K562 (cell line): ENCODE measurements around the gene IGF2R. TPM values are rescaled to one million over a fixed set of nuclear protein-coding genes. Genes with fewer than 3 reads are reported as not detected.
A peak's percentile ranks its signal among the peaks of the same experiment; 100 is the strongest.

Experiments used
- ATAC-seq: fragments of 200-7000 bp; cut with Tn5 transposase; 3 replicates; pipeline ENCODE4 v1.9.1; 2020; ENCODE audit warnings: moderate library complexity
- BruUV-seq: library from RNA; stranded (reverse); fragments of 400-500 nt; replicated peaks from 2 replicates; lab custom pipeline; 2021; lab: Mats Ljungman, UMichigan
- CTCF ChIA-PET: fragments of 300-600 bp; formaldehyde crosslinking; extraction: SDS; loops from one replicate; lab custom pipeline; 2021; ENCODE audit warnings: low intra/inter-chr PET ratio; lab: Yijun Ruan, JAX
- POLR2A ChIA-PET: fragments of 300-600, 350-650 bp; sonication (Branson Sonifier 250); formaldehyde crosslinking; extraction: SDS; loops from one replicate; lab custom pipeline; 2021; ENCODE audit warnings: antibody characterized with exemption, inconsistent platforms; lab: Yijun Ruan, JAX
- DNase-seq, 4 experiments: peaks; one replicate each; pipeline versions ENCODE4 v3.0.0 to v3.0.0-alpha.2; 2011 to 2018; ENCODE audit warnings: low spot score in 3 of 4, mixed read lengths in 3 of 4; ENCODE audit errors: extremely low read depth in 1 of 4
- FAIRE-seq: peaks from 2 replicates; lab custom pipeline; 2011; peaks lifted over from hg19 to GRCh38; lab: Jason Lieb, UNC
- H2AFZ ChIP-seq: 2 replicates; pipeline ENCODE4 v1.6.0; 2011; ENCODE audit warnings: low read depth, low read length, control low read depth, inconsistent platforms
- H3K27ac ChIP-seq: fragments of 200-600 bp; 3 replicates; pipeline ENCODE4 v1.8.0; 2011; ENCODE audit warnings: low read depth, mild to moderate bottlenecking, control low read depth, inconsistent platforms, low read length, moderate library complexity, mixed read lengths; ENCODE audit errors: extremely low read depth
- H3K27me3 ChIP-seq, 2 experiments: fragments of 300-600 bp in 1 of 2; 2 replicates in 1 of 2; 3 replicates in 1 of 2; pipeline versions ENCODE4 v1.6.0 to v1.8.0; 2011; ENCODE audit warnings: inconsistent platforms in 2 of 2, low read length in 2 of 2, mild to moderate bottlenecking in 1 of 2, mixed read lengths in 1 of 2, moderate library complexity in 1 of 2; ENCODE audit not compliant: control insufficient read depth in 2 of 2, insufficient read depth in 2 of 2
- H3K36me3 ChIP-seq: fragments of 300-600 bp; 3 replicates; pipeline ENCODE4 v1.8.0; 2011; ENCODE audit warnings: mild to moderate bottlenecking, low read length, inconsistent platforms; ENCODE audit not compliant: control insufficient read depth, insufficient read depth
- H3K4me1 ChIP-seq, 2 experiments: fragments of 200-600 bp in 1 of 2; replicated peaks in 1 of 2; 2 replicates in 1 of 2; 3 replicates in 1 of 2; pipeline versions ENCODE4 v1.5.1 to v1.8.0; 2011; ENCODE audit warnings: inconsistent platforms in 2 of 2, low read length in 2 of 2, mild to moderate bottlenecking in 1 of 2, mixed read lengths in 1 of 2, moderate library complexity in 1 of 2; ENCODE audit not compliant: control insufficient read depth in 2 of 2, insufficient read depth in 2 of 2
- H3K4me2 ChIP-seq: 2 replicates; pipeline ENCODE4 v1.6.1; 2011; ENCODE audit warnings: low read length, control low read depth, inconsistent platforms, mixed read lengths; ENCODE audit not compliant: insufficient read depth
- H3K4me3 ChIP-seq: fragments of 200-600 bp; sonication (generic), shearing (Covaris generic); 2 replicates; pipeline ENCODE4 v1.5.1; 2016; ENCODE audit warnings: control low read depth, inconsistent platforms
- H3K79me2 ChIP-seq: fragments of 200-600 bp; 3 replicates; pipeline ENCODE4 v1.8.0; 2011; ENCODE audit warnings: low read length, inconsistent platforms; ENCODE audit not compliant: control insufficient read depth, insufficient read depth
- H3K9ac ChIP-seq, 2 experiments: 2 replicates each; pipeline versions ENCODE4 v1.6.0 to v1.6.1; 2011; ENCODE audit warnings: low read depth in 2 of 2, low read length in 2 of 2, control low read depth in 1 of 2, inconsistent platforms in 1 of 2, mild to moderate bottlenecking in 1 of 2, mixed read lengths in 1 of 2; ENCODE audit not compliant: insufficient read depth in 1 of 2
- H3K9me1 ChIP-seq: one replicate; pipeline ENCODE4 v1.6.0; 2011; ENCODE audit warnings: inconsistent platforms, mild to moderate bottlenecking, low read length, moderate library complexity; ENCODE audit not compliant: control insufficient read depth, insufficient read depth
- H3K9me3 ChIP-seq: replicated peaks from 2 replicates; pipeline ENCODE4 v1.5.1; 2011; ENCODE audit warnings: low read depth, low read length, inconsistent platforms; ENCODE audit not compliant: control insufficient read depth, insufficient read depth
- H4K20me1 ChIP-seq: replicated peaks from 2 replicates; pipeline ENCODE4 v1.6.1; 2011; ENCODE audit warnings: low read length, inconsistent platforms, mixed read lengths; ENCODE audit not compliant: control insufficient read depth, insufficient read depth
- ASH1L ChIP-seq: fragments of 450-650 bp; IDR thresholded peaks from 2 replicates; pipeline ENCODE4 v1.6.1; 2018; ENCODE audit warnings: borderline replicate concordance, mild to moderate bottlenecking, low read depth; ENCODE audit not compliant: partially characterized antibody
- ETV6 ChIP-seq, 3 experiments: fragments of 150-350 bp in 1 of 3; sonication (generic) in 1 of 3; formaldehyde crosslinking in 1 of 3; IDR thresholded peaks; 2 replicates each; pipeline versions ENCODE4 v1.6.1 to v1.8.0; 2014 to 2022; ENCODE audit warnings: borderline replicate concordance in 2 of 3, low read depth in 2 of 3, antibody characterized with exemption in 1 of 3, low read length in 1 of 3, mild to moderate bottlenecking in 1 of 3, missing genetic modification reagents in 1 of 3
- HLTF ChIP-seq: fragments of 450-650 bp; IDR thresholded peaks from 2 replicates; pipeline ENCODE4 v1.6.1; 2016
- KLF10 ChIP-seq: fragments of 250-450 bp; sonication (Bioruptor Pico); IDR thresholded peaks from 2 replicates; pipeline ENCODE4 v1.6.1; 2021; ENCODE audit warnings: matching md5 sums
- LARP7 ChIP-seq: fragments of 450-650 bp; IDR thresholded peaks from 2 replicates; pipeline ENCODE4 v1.6.1; 2016
- MITF ChIP-seq: IDR thresholded peaks from 2 replicates; pipeline ENCODE4 v1.6.1; 2014; ENCODE audit warnings: antibody characterized with exemption
- MLLT1 ChIP-seq, 2 experiments: fragments of 450-650 bp; IDR thresholded peaks; 2 replicates each; pipeline ENCODE4 v1.6.1; 2016
- MTA2 ChIP-seq: fragments of 450-650 bp; IDR thresholded peaks from 2 replicates; pipeline ENCODE4 v1.6.1; 2016; ENCODE audit warnings: low read depth
- NELFE ChIP-seq: IDR thresholded peaks from 2 replicates; pipeline ENCODE4 v1.6.1; 2011; ENCODE audit warnings: mild to moderate bottlenecking; ENCODE audit not compliant: insufficient read depth, insufficient read length
- OTX1 ChIP-seq: fragments of 450-650 bp; formaldehyde crosslinking; IDR thresholded peaks from 2 replicates; pipeline ENCODE4 v1.4.0; 2022; ENCODE audit warnings: mild to moderate bottlenecking
- PCBP2 ChIP-seq: fragments of 200-400 bp; formaldehyde crosslinking; IDR thresholded peaks from 2 replicates; pipeline ENCODE4 v1.6.1; 2018; ENCODE audit warnings: low read length, low read depth, mild to moderate bottlenecking, moderate library complexity; ENCODE audit not compliant: poor library complexity, severe bottlenecking
- PHB2 ChIP-seq: fragments of 450-650 bp; IDR thresholded peaks from 2 replicates; pipeline ENCODE4 v1.6.1; 2017; ENCODE audit warnings: low read depth
- PTTG1 ChIP-seq: fragments of 450-650 bp; IDR thresholded peaks from 2 replicates; pipeline ENCODE4 v1.6.1; 2016; ENCODE audit warnings: low read depth, mild to moderate bottlenecking, missing genetic modification characterization, missing compliant biosample characterization
- SOX6 ChIP-seq: fragments of 450-650 bp; IDR thresholded peaks from 2 replicates; pipeline ENCODE4 v1.6.1; 2014; ENCODE audit warnings: mild to moderate bottlenecking
- SPI1 ChIP-seq: IDR thresholded peaks from 2 replicates; pipeline ENCODE4 v1.6.1; 2011; ENCODE audit warnings: low read depth, low read length, control low read depth, borderline replicate concordance
- SRSF9 ChIP-seq: fragments of 200-400 bp; formaldehyde crosslinking; IDR thresholded peaks from 2 replicates; pipeline ENCODE4 v1.6.1; 2017; ENCODE audit warnings: low read depth, low read length, borderline replicate concordance
- THRAP3 ChIP-seq: fragments of 450-650 bp; IDR thresholded peaks from 2 replicates; pipeline ENCODE4 v1.6.1; 2016; ENCODE audit warnings: mild to moderate bottlenecking, inconsistent platforms, borderline replicate concordance
- TRIM25 ChIP-seq: fragments of 450-650 bp; IDR thresholded peaks from 2 replicates; pipeline ENCODE4 v1.7.0; 2016; ENCODE audit warnings: borderline replicate concordance
- ZNF695 ChIP-seq: fragments of 450-650 bp; formaldehyde crosslinking; IDR thresholded peaks from 2 replicates; pipeline ENCODE4 v1.4.0; 2020; ENCODE audit warnings: mild to moderate bottlenecking, moderate library complexity
- ZSCAN32 ChIP-seq: fragments of 450-650 bp; formaldehyde crosslinking; IDR thresholded peaks from 2 replicates; pipeline ENCODE4 v1.4.0; 2020; ENCODE audit warnings: mild to moderate bottlenecking, moderate library complexity
- in situ Hi-C: fragments of 300-500 bp; cut with MboI; formaldehyde crosslinking; loops from 4 replicates; pipeline ENCODE4 v1.15.0; 2018; ENCODE audit warnings: inconsistent platforms, mixed read lengths
- intact Hi-C: fragments of 100-400 bp; cut with micrococcal nuclease; formaldehyde crosslinking; loops from 2 replicates; pipeline ENCODE4 v1.14.2; 2022
- polyA plus RNA-seq, 8 experiments: library from polyadenylated mRNA; depleted of rRNA in 4 of 8; stranded (reverse) in 5 of 8; unstranded in 3 of 8; fragments of >200 nt; fragmentation: Nextera tagmentation in 2 of 8; fragmentation: Illumina TruSeq in 1 of 8; extraction: Ambion mirVana in 2 of 8; extraction: Trizol in 1 of 8; gene quantifications; 2 replicates each; pipeline versions ENCODE4 v1.2.1 to v1.2.3, GENCODE V29; 2011 to 2014; ENCODE audit warnings: inconsistent platforms in 1 of 8, missing spikeins in 1 of 8
- total RNA-seq, 7 experiments: library from RNA; depleted of rRNA in 6 of 7; stranded (reverse); fragments of >200 nt in 6 of 7; fragmentation: Illumina TruSeq in 2 of 7; extraction: Trizol in 2 of 7; gene quantifications; 2 replicates each; pipeline versions ENCODE4 v1.2.1 to v1.2.3, GENCODE V29; 2011 to 2021; ENCODE audit warnings: low replicate concordance in 1 of 7

The IGF2R gene
- total and polyA plus RNA-seq, 9 of the 15 experiments (the other 6 are each of a cell fraction or from before 2014, with no cell fraction given): 3.5 to 92.3 (median 34.5) TPM

GRCh38 chr6:159955945-159956361 is 12.9 kb upstream of the IGF2R start:
- in situ Hi-C loops: no loop called here
- peak; percentile 84; the same call in 1 of the 2 replicates for TF ChIP-seq OTX1 (CRISPR knock-in tag)
- 0 out of 2 replicates have a peak, but pooled peaks have one; percentile 52 for TF ChIP-seq THRAP3
- TF ChIP-seq HLTF: peak; percentile 45; the same call in 1 of the 2 replicates
- TF ChIP-seq ZNF695 (CRISPR knock-in tag): no peak
- 0 out of 2 replicates have a peak, but pooled peaks have one; percentile 78 for TF ChIP-seq TRIM25
- TF ChIP-seq ETV6 (IDR thresholded peaks at IDR 0.05; ENCODE audit: borderline replicate concordance in 1 of 2, low read depth in 2 of 2, low read length in 1 of 2): 0 out of 4 replicates have a peak, but pooled peaks of 1 of the 2 experiments have one; percentile 9
- no peak for TF ChIP-seq ETV6 (CRISPR knock-in tag; IDR thresholded peaks at IDR 0.05; ENCODE audit: borderline replicate concordance)
- TF ChIP-seq KLF10 (CRISPR knock-in tag): no peak
- TF ChIP-seq PHB2: peak; percentile 37; the same call in 1 of the 2 replicates
- TF ChIP-seq PCBP2: peak; percentile 75
- TF ChIP-seq ASH1L: peak; percentile 23
- TF ChIP-seq PTTG1 (tag): no peak
- no peak for TF ChIP-seq NELFE
- peak; percentile 90 for TF ChIP-seq LARP7
- TF ChIP-seq SPI1: no peak
- TF ChIP-seq MITF: no peak
- TF ChIP-seq ZSCAN32 (CRISPR knock-in tag): no peak
- no peak for TF ChIP-seq SRSF9
- no peak for TF ChIP-seq SOX6
- TF ChIP-seq MLLT1 (IDR thresholded peaks at IDR 0.05): peak; percentile 32 to 71; a peak in 2 of 4 replicates
- TF ChIP-seq MTA2: peak; percentile 43; the same call in 1 of the 2 replicates

More at GRCh38 chr6:159955945-159956361, 12.9 kb upstream of the IGF2R start:
- H2AFZ ChIP-seq: no peak overlapping the region
- ChIA-PET POLR2A (interaction anchor here (1.3 to 1.7 kb wide), 2 partner anchors 8 to 26 kb away, joined by 4 to 7 read pairs; no protein-coding TSS in a partner anchor), CTCF (no interaction called here)
- no peaks in the 10 kb centered on the region for H3K36me3 ChIP-seq
- BruUV-seq: no TSS peak
- no peaks in the 10 kb centered on the region for H3K9me3 ChIP-seq
- no peak for DNase-seq
- H3K4me1 ChIP-seq: peaks cover 0 to 10% of the 10 kb centered on the region in 2 experiments; a peak in 3 of 5 replicates
- no peak overlapping the region for H3K4me3 ChIP-seq
- ATAC-seq: no peak
- no peaks in the 10 kb centered on the region for H3K9me1 ChIP-seq
- H3K79me2 ChIP-seq: no peaks in the 10 kb centered on the region
- intact Hi-C loops: no loop called here
- FAIRE-seq: no peak
- no peak overlapping the region for H3K4me2 ChIP-seq
- no peak overlapping the region for H3K9ac ChIP-seq
- H3K27ac ChIP-seq: no peak overlapping the region
- no peaks in the 10 kb centered on the region for H4K20me1 ChIP-seq
- H3K27me3 ChIP-seq: peaks cover 18 to 24% of the 10 kb centered on the region in 2 experiments
